HCT116 (cell line): Measurements from ENCODE around the gene EPG5.

Experiments used
- CEBPB ChIP-seq: IDR thresholded peaks from 2 replicates; pipeline ENCODE4 v1.6.1; 2012; ENCODE audit warnings: low read depth
- ELF1 ChIP-seq: IDR thresholded peaks from 2 replicates; pipeline ENCODE4 v1.6.1; 2012; ENCODE audit warnings: low read depth, borderline replicate concordance
- EZH2 ChIP-seq: fragments of 200-600 bp; sonication (generic); IDR thresholded peaks from 2 replicates; pipeline ENCODE4 v1.6.1; 2017; ENCODE audit warnings: antibody characterized with exemption, mixed run types
- EZH2phosphoT487 ChIP-seq: fragments of 200-600 bp; IDR thresholded peaks from 2 replicates; pipeline ENCODE4 v1.6.1; 2018; ENCODE audit warnings: antibody characterized with exemption, borderline replicate concordance
- POLR2A ChIP-seq: IDR thresholded peaks from 2 replicates; pipeline ENCODE4 v1.7.0; 2011; ENCODE audit warnings: borderline replicate concordance; ENCODE audit not compliant: insufficient read depth, insufficient read length; ENCODE audit errors: extremely low read depth
- POLR2AphosphoS5 ChIP-seq: IDR thresholded peaks from 2 replicates; pipeline ENCODE4 v1.6.1; 2011; ENCODE audit warnings: mild to moderate bottlenecking, low read depth, low read length, moderate library complexity
- ZNF274 ChIP-seq: fragments of 200-500 bp; sonication (Bioruptor generic); IDR thresholded peaks from 2 replicates; pipeline ENCODE4 v1.6.1; 2014; ENCODE audit warnings: mild to moderate bottlenecking, low read depth, low read length, inconsistent platforms
- TF ChIP-seq, protein P1 (sequence below), 3 experiments: fragments of 200-600 bp in 1 of 3; sonication (generic) in 1 of 3; IDR thresholded peaks in 2 of 3; conservative IDR thresholded peaks in 1 of 3; 2 replicates each; pipeline ENCODE4 v1.5.1; 2012 to 2017; ENCODE audit warnings: low read depth in 2 of 3, low read length in 2 of 3, antibody characterized with exemption in 1 of 3, borderline replicate concordance in 1 of 3, control low read depth in 1 of 3, mild to moderate bottlenecking in 1 of 3, mixed read lengths in 1 of 3, mixed run types in 1 of 3, moderate library complexity in 1 of 3; ENCODE audit not compliant: insufficient read depth in 1 of 3
- TF ChIP-seq, protein P2 (sequence below): IDR thresholded peaks from 2 replicates; pipeline ENCODE4 v1.6.1; 2012
- TF ChIP-seq, protein P3 (sequence below): IDR thresholded peaks from 2 replicates; pipeline ENCODE4 v1.6.1; 2012; ENCODE audit warnings: low read depth
- TF ChIP-seq, protein P4 (sequence below): IDR thresholded peaks from 2 replicates; pipeline ENCODE4 v1.6.1; 2011; ENCODE audit warnings: mild to moderate bottlenecking, low read length, moderate library complexity; ENCODE audit not compliant: insufficient replicate concordance; ENCODE audit errors: extremely low read depth

DNA sequence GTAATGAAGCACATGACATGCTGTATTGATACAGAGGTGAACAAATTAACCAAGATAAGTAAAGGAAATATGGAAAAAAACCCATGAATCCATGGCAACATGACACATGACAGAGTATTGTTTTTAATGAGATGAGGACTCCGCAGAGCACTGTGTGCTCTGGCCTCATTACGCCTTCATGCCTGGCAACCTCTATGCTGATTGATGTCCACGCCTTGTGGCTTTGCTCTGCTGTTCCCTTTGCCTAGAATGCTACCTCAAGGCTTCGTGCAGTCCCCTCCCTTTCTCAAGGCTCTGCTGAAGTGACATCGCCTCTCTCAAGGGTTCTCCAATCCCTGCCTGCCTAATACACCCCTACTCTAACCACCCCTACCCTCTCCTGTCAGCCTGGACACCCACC lies 133.3 kb downstream of the EPG5 start:
- TF ChIP-seq, protein P1, sequence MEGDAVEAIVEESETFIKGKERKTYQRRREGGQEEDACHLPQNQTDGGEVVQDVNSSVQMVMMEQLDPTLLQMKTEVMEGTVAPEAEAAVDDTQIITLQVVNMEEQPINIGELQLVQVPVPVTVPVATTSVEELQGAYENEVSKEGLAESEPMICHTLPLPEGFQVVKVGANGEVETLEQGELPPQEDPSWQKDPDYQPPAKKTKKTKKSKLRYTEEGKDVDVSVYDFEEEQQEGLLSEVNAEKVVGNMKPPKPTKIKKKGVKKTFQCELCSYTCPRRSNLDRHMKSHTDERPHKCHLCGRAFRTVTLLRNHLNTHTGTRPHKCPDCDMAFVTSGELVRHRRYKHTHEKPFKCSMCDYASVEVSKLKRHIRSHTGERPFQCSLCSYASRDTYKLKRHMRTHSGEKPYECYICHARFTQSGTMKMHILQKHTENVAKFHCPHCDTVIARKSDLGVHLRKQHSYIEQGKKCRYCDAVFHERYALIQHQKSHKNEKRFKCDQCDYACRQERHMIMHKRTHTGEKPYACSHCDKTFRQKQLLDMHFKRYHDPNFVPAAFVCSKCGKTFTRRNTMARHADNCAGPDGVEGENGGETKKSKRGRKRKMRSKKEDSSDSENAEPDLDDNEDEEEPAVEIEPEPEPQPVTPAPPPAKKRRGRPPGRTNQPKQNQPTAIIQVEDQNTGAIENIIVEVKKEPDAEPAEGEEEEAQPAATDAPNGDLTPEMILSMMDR (IDR thresholded peaks at IDR 0.05 in 2 of 3, conservative IDR thresholded peaks at IDR 0.05 in 1 of 3; ENCODE audit: borderline replicate concordance in 1 of 3, insufficient read depth in 1 of 3, low read depth in 2 of 3, low read length in 2 of 3): no peak
- TF ChIP-seq POLR2A (no peak), ELF1 (no peak), EZH2 (no peak), ZNF274 (no peak), POLR2AphosphoS5 (no peak), EZH2phosphoT487 (no peak), CEBPB (no peak)
- TF ChIP-seq, protein P2, sequence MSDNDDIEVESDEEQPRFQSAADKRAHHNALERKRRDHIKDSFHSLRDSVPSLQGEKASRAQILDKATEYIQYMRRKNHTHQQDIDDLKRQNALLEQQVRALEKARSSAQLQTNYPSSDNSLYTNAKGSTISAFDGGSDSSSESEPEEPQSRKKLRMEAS: no peak
- TF ChIP-seq, protein P3, sequence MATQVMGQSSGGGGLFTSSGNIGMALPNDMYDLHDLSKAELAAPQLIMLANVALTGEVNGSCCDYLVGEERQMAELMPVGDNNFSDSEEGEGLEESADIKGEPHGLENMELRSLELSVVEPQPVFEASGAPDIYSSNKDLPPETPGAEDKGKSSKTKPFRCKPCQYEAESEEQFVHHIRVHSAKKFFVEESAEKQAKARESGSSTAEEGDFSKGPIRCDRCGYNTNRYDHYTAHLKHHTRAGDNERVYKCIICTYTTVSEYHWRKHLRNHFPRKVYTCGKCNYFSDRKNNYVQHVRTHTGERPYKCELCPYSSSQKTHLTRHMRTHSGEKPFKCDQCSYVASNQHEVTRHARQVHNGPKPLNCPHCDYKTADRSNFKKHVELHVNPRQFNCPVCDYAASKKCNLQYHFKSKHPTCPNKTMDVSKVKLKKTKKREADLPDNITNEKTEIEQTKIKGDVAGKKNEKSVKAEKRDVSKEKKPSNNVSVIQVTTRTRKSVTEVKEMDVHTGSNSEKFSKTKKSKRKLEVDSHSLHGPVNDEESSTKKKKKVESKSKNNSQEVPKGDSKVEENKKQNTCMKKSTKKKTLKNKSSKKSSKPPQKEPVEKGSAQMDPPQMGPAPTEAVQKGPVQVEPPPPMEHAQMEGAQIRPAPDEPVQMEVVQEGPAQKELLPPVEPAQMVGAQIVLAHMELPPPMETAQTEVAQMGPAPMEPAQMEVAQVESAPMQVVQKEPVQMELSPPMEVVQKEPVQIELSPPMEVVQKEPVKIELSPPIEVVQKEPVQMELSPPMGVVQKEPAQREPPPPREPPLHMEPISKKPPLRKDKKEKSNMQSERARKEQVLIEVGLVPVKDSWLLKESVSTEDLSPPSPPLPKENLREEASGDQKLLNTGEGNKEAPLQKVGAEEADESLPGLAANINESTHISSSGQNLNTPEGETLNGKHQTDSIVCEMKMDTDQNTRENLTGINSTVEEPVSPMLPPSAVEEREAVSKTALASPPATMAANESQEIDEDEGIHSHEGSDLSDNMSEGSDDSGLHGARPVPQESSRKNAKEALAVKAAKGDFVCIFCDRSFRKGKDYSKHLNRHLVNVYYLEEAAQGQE: no peak
- TF ChIP-seq, protein P4, sequence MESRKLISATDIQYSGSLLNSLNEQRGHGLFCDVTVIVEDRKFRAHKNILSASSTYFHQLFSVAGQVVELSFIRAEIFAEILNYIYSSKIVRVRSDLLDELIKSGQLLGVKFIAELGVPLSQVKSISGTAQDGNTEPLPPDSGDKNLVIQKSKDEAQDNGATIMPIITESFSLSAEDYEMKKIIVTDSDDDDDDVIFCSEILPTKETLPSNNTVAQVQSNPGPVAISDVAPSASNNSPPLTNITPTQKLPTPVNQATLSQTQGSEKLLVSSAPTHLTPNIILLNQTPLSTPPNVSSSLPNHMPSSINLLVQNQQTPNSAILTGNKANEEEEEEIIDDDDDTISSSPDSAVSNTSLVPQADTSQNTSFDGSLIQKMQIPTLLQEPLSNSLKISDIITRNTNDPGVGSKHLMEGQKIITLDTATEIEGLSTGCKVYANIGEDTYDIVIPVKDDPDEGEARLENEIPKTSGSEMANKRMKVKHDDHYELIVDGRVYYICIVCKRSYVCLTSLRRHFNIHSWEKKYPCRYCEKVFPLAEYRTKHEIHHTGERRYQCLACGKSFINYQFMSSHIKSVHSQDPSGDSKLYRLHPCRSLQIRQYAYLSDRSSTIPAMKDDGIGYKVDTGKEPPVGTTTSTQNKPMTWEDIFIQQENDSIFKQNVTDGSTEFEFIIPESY: no peak
